K562 (cell line): Measurements from ENCODE around the gene SNRNP40. TPM values are rescaled to one million over a fixed set of nuclear protein-coding genes. Genes with fewer than 3 reads are reported as not detected.

Experiments
- ARHGAP35 ChIP-seq: fragments of 450-650 bp; IDR thresholded peaks from 2 replicates; pipeline ENCODE4 v1.6.1; 2018; ENCODE audit not compliant: partially characterized antibody
- DPF2 ChIP-seq: fragments of 450-650 bp; IDR thresholded peaks from 2 replicates; pipeline ENCODE4 v1.6.1; 2016
- E2F8 ChIP-seq: fragments of 450-650 bp; IDR thresholded peaks from 2 replicates; pipeline ENCODE4 v1.7.1; 2018; ENCODE audit warnings: mild to moderate bottlenecking, low read depth; ENCODE audit not compliant: partially characterized antibody
- GABPB2 ChIP-seq: fragments of 250-450 bp; sonication (Bioruptor Pico); conservative IDR thresholded peaks from 2 replicates; pipeline ENCODE4 v1.5.1; 2021; ENCODE audit warnings: mild to moderate bottlenecking
- GTF2F1 ChIP-seq: IDR thresholded peaks from 2 replicates; pipeline ENCODE4 v1.6.1; 2011; ENCODE audit warnings: low read depth, low read length, improper control_type of control experiment
- HNRNPL ChIP-seq: fragments of 200-400 bp; formaldehyde crosslinking; IDR thresholded peaks from 2 replicates; pipeline ENCODE4 v1.6.1; 2017; ENCODE audit warnings: low read depth, mild to moderate bottlenecking, low read length
- KLF10 ChIP-seq: fragments of 250-450 bp; sonication (Bioruptor Pico); IDR thresholded peaks from 2 replicates; pipeline ENCODE4 v1.6.1; 2021; ENCODE audit warnings: matching md5 sums
- MLX ChIP-seq, 2 experiments: fragments of 450-650 bp in 1 of 2; sonication (generic) in 1 of 2; formaldehyde crosslinking; conservative IDR thresholded peaks; 2 replicates each; pipeline versions ENCODE4 v1.4.0 to v1.8.1; 2020 to 2022; ENCODE audit warnings: mild to moderate bottlenecking in 1 of 2, missing genetic modification reagents in 1 of 2
- PHTF2 ChIP-seq: fragments of 250-450 bp; sonication (Bioruptor Pico); IDR thresholded peaks from 2 replicates; pipeline ENCODE4 v1.5.0; 2021; ENCODE audit warnings: mild to moderate bottlenecking
- PRPF4 ChIP-seq: fragments of 200-400 bp; formaldehyde crosslinking; IDR thresholded peaks from one replicate; pipeline ENCODE4 v1.6.1; 2017; ENCODE audit warnings: low read length, low read depth, mild to moderate bottlenecking; ENCODE audit not compliant: insufficient read depth, poor library complexity, severe bottlenecking
- SOX6 ChIP-seq: fragments of 450-650 bp; IDR thresholded peaks from 2 replicates; pipeline ENCODE4 v1.6.1; 2014; ENCODE audit warnings: mild to moderate bottlenecking
- TBL1XR1 ChIP-seq, 2 experiments: IDR thresholded peaks; 2 replicates each; pipeline ENCODE4 v1.6.1; 2012; ENCODE audit warnings: improper control_type of control experiment in 2 of 2, low read length in 2 of 2, mild to moderate bottlenecking in 1 of 2
- TCF3 ChIP-seq: sonication (generic); formaldehyde crosslinking; IDR thresholded peaks from 2 replicates; pipeline ENCODE4 v1.4.0; 2020; ENCODE audit warnings: mild to moderate bottlenecking, missing genetic modification reagents
- TGIF2 ChIP-seq: sonication (generic); formaldehyde crosslinking; IDR thresholded peaks from 2 replicates; pipeline ENCODE4 v1.8.1; 2022; ENCODE audit warnings: mild to moderate bottlenecking, missing genetic modification reagents, moderate library complexity
- XRCC3 ChIP-seq: fragments of 450-650 bp; IDR thresholded peaks from 2 replicates; pipeline ENCODE4 v1.6.1; 2017; ENCODE audit warnings: mild to moderate bottlenecking, moderate library complexity
- ZNF239 ChIP-seq: fragments of 250-450 bp; sonication (Bioruptor Pico); IDR thresholded peaks from 2 replicates; pipeline ENCODE4 v1.4.0; 2020; ENCODE audit warnings: mild to moderate bottlenecking
- ZNF274 ChIP-seq: IDR thresholded peaks from 2 replicates; pipeline ENCODE4 v1.6.1; 2011; ENCODE audit warnings: low read depth, mild to moderate bottlenecking, low read length, moderate library complexity, borderline replicate concordance
- ZNF324 ChIP-seq: fragments of 250-450 bp; sonication (Bioruptor Pico); IDR thresholded peaks from 2 replicates; pipeline ENCODE4 v1.4.0; 2020; ENCODE audit warnings: mild to moderate bottlenecking
- ZNF395 ChIP-seq: fragments of 200-800 bp; sonication (Bioruptor generic); IDR thresholded peaks from 2 replicates; pipeline ENCODE4 v1.6.1; 2017; ENCODE audit warnings: missing genetic modification characterization, missing compliant biosample characterization
- ZNF589 ChIP-seq: fragments of 200-800 bp; sonication (Bioruptor generic); IDR thresholded peaks from 2 replicates; pipeline ENCODE4 v1.6.1; 2016; ENCODE audit warnings: low read depth, missing genetic modification characterization, missing compliant biosample characterization
- ZNF639 ChIP-seq, 2 experiments: fragments of 200-800 bp in 1 of 2; sonication (Bioruptor generic) in 1 of 2; sonication (generic) in 1 of 2; formaldehyde crosslinking in 1 of 2; IDR thresholded peaks in 1 of 2; conservative IDR thresholded peaks in 1 of 2; 2 replicates each; pipeline versions ENCODE4 v1.5.0 to v1.6.1; 2016 to 2020; ENCODE audit warnings: missing compliant biosample characterization in 1 of 2, missing genetic modification characterization in 1 of 2, missing genetic modification reagents in 1 of 2
- ZNF785 ChIP-seq: fragments of 250-450 bp; sonication (Bioruptor Pico); IDR thresholded peaks from 2 replicates; pipeline ENCODE4 v1.4.0; 2020; ENCODE audit warnings: mild to moderate bottlenecking
- polyA plus RNA-seq, 8 experiments: library from polyadenylated mRNA; depleted of rRNA in 4 of 8; stranded (reverse) in 5 of 8; unstranded in 3 of 8; fragments of >200 nt; fragmentation: Nextera tagmentation in 2 of 8; fragmentation: Illumina TruSeq in 1 of 8; extraction: Ambion mirVana in 2 of 8; extraction: Trizol in 1 of 8; gene quantifications; 2 replicates each; pipeline versions ENCODE4 v1.2.1 to v1.2.3, GENCODE V29; 2011 to 2014; ENCODE audit warnings: inconsistent platforms in 1 of 8, missing spikeins in 1 of 8
- total RNA-seq, 7 experiments: library from RNA; depleted of rRNA in 6 of 7; stranded (reverse); fragments of >200 nt in 6 of 7; fragmentation: Illumina TruSeq in 2 of 7; extraction: Trizol in 2 of 7; gene quantifications; 2 replicates each; pipeline versions ENCODE4 v1.2.1 to v1.2.3, GENCODE V29; 2011 to 2021; ENCODE audit warnings: low replicate concordance in 1 of 7

SNRNP40 gene
- total and polyA plus RNA-seq, 9 of the 15 experiments (the other 6 are each of a cell fraction or from before 2014, with no cell fraction given): 48.7 to 278 (median 163) TPM

DNA sequence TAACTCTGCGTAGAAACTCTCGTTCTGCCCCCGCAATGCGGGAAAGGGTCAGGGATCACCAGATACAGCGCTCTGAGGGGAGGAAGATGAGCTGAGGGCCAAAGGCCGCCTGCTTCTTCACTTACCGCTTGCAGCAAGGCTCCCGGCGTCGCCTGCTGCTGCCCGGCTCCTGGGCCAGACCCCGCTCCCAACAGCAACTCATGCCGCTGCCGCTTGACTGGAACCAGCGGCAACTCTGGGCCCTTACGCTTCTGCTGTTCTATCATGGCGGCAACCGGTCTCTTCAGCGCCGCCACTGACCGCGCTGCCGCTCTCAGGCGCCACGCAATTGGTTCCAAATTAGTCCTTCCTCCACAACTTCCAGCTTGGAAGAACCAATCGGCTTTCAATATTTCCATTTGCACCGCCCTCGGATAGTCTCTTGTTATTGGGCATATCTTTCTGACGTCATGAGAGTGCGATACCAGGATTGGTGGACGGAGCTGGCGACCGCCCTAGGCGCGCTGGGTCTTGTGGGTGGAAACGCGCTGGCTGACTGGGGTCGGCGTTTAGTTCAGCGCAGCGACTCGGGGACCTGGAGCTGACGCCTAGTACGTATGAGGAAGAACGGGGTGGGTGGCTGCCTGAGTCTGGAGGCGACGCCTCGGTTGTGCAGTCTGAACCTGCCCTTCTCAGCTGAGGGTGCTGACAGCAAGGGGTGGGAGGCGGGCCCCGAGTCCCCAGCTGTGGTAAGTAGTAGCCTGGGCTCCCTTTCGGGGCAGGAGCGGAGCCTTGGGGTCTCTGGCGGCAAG, at the start of gene SNRNP40, which contains the start of gene ZCCHC17 (continued):
- TF ChIP-seq MLX (CRISPR knock-in tag; conservative IDR thresholded peaks at IDR 0.05) (no peak), PHTF2 (no peak; the same call in 1 of the 2 replicates), ZNF274 (no peak), E2F8 (peak; percentile 10), TBL1XR1 (IDR thresholded peaks at IDR 0.05; ENCODE audit: low read length in 2 of 2) (0 out of 4 replicates have a peak, but pooled peaks of 1 of the 2 experiments have one; percentile 40), ZNF785 (CRISPR knock-in tag) (no peak), ZNF639 (CRISPR knock-in tag; conservative IDR thresholded peaks at IDR 0.05 in 1 of 2, IDR thresholded peaks at IDR 0.05 in 1 of 2) (no peak; a peak in 1 of 4 replicates), GABPB2 (CRISPR knock-in tag) (0 out of 2 replicates have a peak, but pooled peaks have one; percentile 31), HNRNPL (no peak), KLF10 (no peak), TCF3 (CRISPR knock-in tag) (no peak), PRPF4 (no peak), XRCC3 (no peak), TGIF2 (CRISPR knock-in tag) (0 out of 2 replicates have a peak, but pooled peaks have one; percentile 29), ZNF239 (no peak), ZNF395 (CRISPR knock-in tag) (no peak), SOX6 (no peak), DPF2 (peak; percentile 18; the same call in 1 of the 2 replicates), ARHGAP35 (no peak), ZNF324 (CRISPR knock-in tag) (no peak), ZNF589 (no peak), GTF2F1 (peak; percentile 82)
